ENCODE results near the gene LTBR. TPM values are rescaled to one million over a fixed set of nuclear protein-coding genes. Genes with fewer than 3 reads are reported as not detected.

LTBR gene
- total RNA-seq, 2 experiments from 2014 or later = 1.5 to 1.6 TPM

GRCh38 chr12:6370576-6370935, 13.4 kb upstream of the LTBR start:
- intact Hi-C loops (cut with micrococcal nuclease) = no loop called here
- no peaks in the 10 kb centered on the region for H3K9me3 Mint-ChIP-seq
- no peak for TF ChIP-seq CTCF (IDR thresholded peaks at IDR 0.05)
- ATAC-seq = no peak
- no peaks in the 10 kb centered on the region for H3K36me3 Mint-ChIP-seq (ENCODE audit: low read depth)
- H3K4me1 Mint-ChIP-seq (ENCODE audit: low read depth) = peaks cover 44% of the 10 kb centered on the region
- H3K27ac Mint-ChIP-seq = peak overlapping the region; percentile 20
- CTCF ChIA-PET = interaction anchor here (1.4 kb wide), 1 partner anchor 12 kb away, joined by 3 read pairs; no protein-coding TSS in a partner anchor
- no peak for DNase-seq
- H3K27me3 Mint-ChIP-seq = no peaks in the 10 kb centered on the region
- POLR2A ChIA-PET = interaction anchor here (0.6 to 1.5 kb wide), 2 partner anchors 28 to 51 kb away, joined by 3 to 4 read pairs; partner anchors contain the start of gene TNFRSF1A
- no peak overlapping the region for H3K4me3 Mint-ChIP-seq

GRCh38 chr12:6370994-6371754, 12.8 kb upstream of the LTBR start:
- intact Hi-C loops (cut with micrococcal nuclease) = no loop called here
- no peaks in the 10 kb centered on the region for H3K9me3 Mint-ChIP-seq
- peaks cover 50% of the 10 kb centered on the region for H3K4me1 Mint-ChIP-seq (ENCODE audit: low read depth)
- ATAC-seq = peak; percentile 27
- no peak for TF ChIP-seq CTCF (IDR thresholded peaks at IDR 0.05)
- H3K4me3 Mint-ChIP-seq = no peak overlapping the region
- CTCF ChIA-PET = interaction anchor here (1.4 kb wide), 1 partner anchor 13 kb away, joined by 3 read pairs; no protein-coding TSS in a partner anchor
- H3K27me3 Mint-ChIP-seq = no peaks in the 10 kb centered on the region
- DNase-seq = peak; percentile 36
- POLR2A ChIA-PET = interaction anchor here (0.6 to 1.9 kb wide), 3 partner anchors 13 to 36 kb away, joined by 3 to 4 read pairs (median 3); partner anchors contain the start of gene TNFRSF1A
- peak overlapping the region; percentile 19 for H3K27ac Mint-ChIP-seq
- H3K36me3 Mint-ChIP-seq (ENCODE audit: low read depth) = no peaks in the 10 kb centered on the region

GRCh38 chr12:6372403-6373003, 11.5 kb upstream of the LTBR start:
- POLR2A ChIA-PET = interaction anchor here (1.2 to 1.9 kb wide), 2 partner anchors 10 to 37 kb away, joined by 4 read pairs; no protein-coding TSS in a partner anchor

GRCh38 chr12:6373022-6373787, 10.8 kb upstream of the LTBR start:
- ChIA-PET CTCF (interaction anchor here (1.0 kb wide), 1 partner anchor 17 kb away, joined by 3 read pairs; no protein-coding TSS in a partner anchor), POLR2A (interaction anchor here (0.6 to 1.9 kb wide), 2 partner anchors 38 to 97 kb away, joined by 3 to 4 read pairs; partner anchors contain the start of gene VAMP1)
- no peak for TF ChIP-seq CTCF (IDR thresholded peaks at IDR 0.05)
- peak overlapping the region; percentile 81 for H3K27ac Mint-ChIP-seq
- no peaks in the 10 kb centered on the region for H3K36me3 Mint-ChIP-seq (ENCODE audit: low read depth)
- no peak overlapping the region for H3K4me3 Mint-ChIP-seq
- no peaks in the 10 kb centered on the region for H3K9me3 Mint-ChIP-seq
- ATAC-seq (no peak), DNase-seq (no peak)
- H3K4me1 Mint-ChIP-seq (ENCODE audit: low read depth) = peaks cover 49% of the 10 kb centered on the region
- H3K27me3 Mint-ChIP-seq = no peaks in the 10 kb centered on the region
- intact Hi-C loops (cut with micrococcal nuclease) = no loop called here

More at GRCh38 chr12:6372403-6373003, 11.5 kb upstream of the LTBR start:
- ATAC-seq (peak; percentile 37), DNase-seq (peak; percentile 24)
- intact Hi-C loops (cut with micrococcal nuclease) = no loop called here
- Mint-ChIP-seq H3K27me3 (no peaks in the 10 kb centered on the region), H3K4me3 (no peak overlapping the region), H3K27ac (peak overlapping the region; percentile 81), H3K36me3 (ENCODE audit: low read depth) (no peaks in the 10 kb centered on the region), H3K4me1 (ENCODE audit: low read depth) (peaks cover 56% of the 10 kb centered on the region), H3K9me3 (no peaks in the 10 kb centered on the region)
- no peak for TF ChIP-seq CTCF (IDR thresholded peaks at IDR 0.05)
- CTCF ChIA-PET = no interaction called here

All from activated CD8-positive, alpha-beta T cell treated with anti-CD3 and anti-CD28 coated beads for 36 hours (primary cell).